ENCODE data around the gene DDTL.

GRCh38 chr22:24001314-24001713 lies 34.6 kb downstream of the DDTL start:
- TF ChIP-seq EZH2 (IDR thresholded peaks at IDR 0.05; ENCODE audit: borderline replicate concordance, insufficient read depth, low read depth, low read length, poor library complexity, severe bottlenecking) (no peak), CTCF (IDR thresholded peaks at IDR 0.05) (no peak)
